Measurements from ENCODE around the gene PRXL2C.

Gene PRXL2C

DNA sequence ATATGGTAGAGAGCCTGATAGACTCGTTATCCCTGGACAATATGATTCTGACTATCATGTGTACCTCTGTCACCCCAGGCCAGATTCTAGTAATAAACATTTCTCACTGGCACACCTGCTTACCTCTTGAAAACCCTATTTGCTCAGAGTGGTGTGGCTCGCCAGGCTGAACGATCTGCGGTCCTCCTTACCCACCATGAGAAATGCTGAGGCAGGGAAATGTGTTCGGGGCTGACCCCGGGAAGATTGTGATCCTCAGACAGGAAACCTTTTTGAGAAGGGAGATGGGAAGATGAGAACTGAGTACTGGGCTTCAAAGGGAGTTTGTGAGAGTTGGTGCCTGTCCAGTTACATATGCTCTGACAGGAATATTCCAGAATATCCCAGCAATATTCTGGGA, 10.7 kb upstream of the PRXL2C start:
- POLR2A ChIA-PET: no interaction called here
- CTCF ChIA-PET: interaction anchor here (0.9 to 4.8 kb wide), 8 partner anchors 9 to 433 kb away, joined by 3 to 34 read pairs (median 10); partner anchors contain the start of gene PRXL2C
- no peak for DNase-seq (ENCODE audit: extremely low spot score)
- TF ChIP-seq, protein P1, sequence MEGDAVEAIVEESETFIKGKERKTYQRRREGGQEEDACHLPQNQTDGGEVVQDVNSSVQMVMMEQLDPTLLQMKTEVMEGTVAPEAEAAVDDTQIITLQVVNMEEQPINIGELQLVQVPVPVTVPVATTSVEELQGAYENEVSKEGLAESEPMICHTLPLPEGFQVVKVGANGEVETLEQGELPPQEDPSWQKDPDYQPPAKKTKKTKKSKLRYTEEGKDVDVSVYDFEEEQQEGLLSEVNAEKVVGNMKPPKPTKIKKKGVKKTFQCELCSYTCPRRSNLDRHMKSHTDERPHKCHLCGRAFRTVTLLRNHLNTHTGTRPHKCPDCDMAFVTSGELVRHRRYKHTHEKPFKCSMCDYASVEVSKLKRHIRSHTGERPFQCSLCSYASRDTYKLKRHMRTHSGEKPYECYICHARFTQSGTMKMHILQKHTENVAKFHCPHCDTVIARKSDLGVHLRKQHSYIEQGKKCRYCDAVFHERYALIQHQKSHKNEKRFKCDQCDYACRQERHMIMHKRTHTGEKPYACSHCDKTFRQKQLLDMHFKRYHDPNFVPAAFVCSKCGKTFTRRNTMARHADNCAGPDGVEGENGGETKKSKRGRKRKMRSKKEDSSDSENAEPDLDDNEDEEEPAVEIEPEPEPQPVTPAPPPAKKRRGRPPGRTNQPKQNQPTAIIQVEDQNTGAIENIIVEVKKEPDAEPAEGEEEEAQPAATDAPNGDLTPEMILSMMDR (IDR thresholded peaks at IDR 0.05; ENCODE audit: control extremely low read depth, extremely low read depth, low read depth, missing control alignments): no peak

DNA sequence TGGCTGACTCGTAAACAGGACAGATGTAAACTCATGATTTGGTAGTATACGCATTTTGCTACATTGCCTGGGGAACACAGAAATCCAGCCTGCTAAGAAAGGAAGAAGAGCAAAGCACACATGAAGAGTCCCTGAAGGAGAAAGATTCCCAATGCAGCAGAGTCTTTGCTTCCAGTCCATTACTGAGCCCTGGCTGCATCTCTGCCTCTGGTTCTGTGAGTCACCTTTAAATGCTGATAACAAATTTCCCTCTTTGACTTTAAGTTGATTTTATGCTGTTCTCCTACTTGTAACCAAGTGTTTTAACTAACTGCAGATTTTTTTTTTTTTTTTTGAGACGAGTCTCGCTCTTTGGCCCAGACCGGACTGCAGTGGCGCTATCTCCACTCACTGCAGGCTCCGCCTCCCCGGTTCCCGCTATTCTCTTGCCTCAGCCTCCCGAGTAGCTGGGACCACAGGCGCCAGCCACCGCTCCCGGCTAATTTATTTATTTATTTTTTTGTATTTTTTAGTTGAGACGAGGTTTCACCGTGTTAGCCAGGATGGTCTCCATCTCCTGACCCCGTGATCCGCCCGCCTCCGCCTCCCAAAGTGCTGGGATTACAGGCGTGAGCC, 8.5 kb upstream of the PRXL2C start:
- ChIA-PET POLR2A (no interaction called here), CTCF (interaction anchor here (3.0 to 4.8 kb wide), 2 partner anchors 7 to 14 kb away, joined by 12 to 29 read pairs; partner anchors contain the start of gene PRXL2C)
- TF ChIP-seq, protein P1 (IDR thresholded peaks at IDR 0.05; ENCODE audit: control extremely low read depth, extremely low read depth, low read depth, missing control alignments): no peak
- no peak for DNase-seq (ENCODE audit: extremely low spot score)

DNA sequence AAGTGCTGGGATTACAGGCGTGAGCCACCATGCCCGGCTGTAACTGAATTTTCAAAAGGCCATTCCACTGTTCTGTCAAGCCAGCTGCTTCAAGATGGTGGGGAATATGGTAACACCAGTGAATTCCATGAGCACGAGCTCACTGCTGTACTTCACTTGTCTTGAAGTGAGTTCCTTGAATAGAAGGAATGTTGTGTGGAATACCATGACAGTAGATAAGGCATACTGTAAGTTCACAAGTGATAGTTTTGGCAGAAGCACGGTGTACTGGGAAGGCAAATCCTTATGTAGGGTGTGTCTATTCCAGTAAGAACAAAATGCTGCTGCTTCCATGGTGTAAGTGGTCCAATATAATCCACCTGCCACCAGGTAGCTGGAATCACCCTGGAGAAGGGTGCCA, 6.6 kb upstream of the PRXL2C start:
- TF ChIP-seq, protein P1 (IDR thresholded peaks at IDR 0.05; ENCODE audit: control extremely low read depth, extremely low read depth, low read depth, missing control alignments): no peak
- DNase-seq (ENCODE audit: extremely low spot score): no peak
- CTCF ChIA-PET: no interaction called here
- POLR2A ChIA-PET: no interaction called here

DNA sequence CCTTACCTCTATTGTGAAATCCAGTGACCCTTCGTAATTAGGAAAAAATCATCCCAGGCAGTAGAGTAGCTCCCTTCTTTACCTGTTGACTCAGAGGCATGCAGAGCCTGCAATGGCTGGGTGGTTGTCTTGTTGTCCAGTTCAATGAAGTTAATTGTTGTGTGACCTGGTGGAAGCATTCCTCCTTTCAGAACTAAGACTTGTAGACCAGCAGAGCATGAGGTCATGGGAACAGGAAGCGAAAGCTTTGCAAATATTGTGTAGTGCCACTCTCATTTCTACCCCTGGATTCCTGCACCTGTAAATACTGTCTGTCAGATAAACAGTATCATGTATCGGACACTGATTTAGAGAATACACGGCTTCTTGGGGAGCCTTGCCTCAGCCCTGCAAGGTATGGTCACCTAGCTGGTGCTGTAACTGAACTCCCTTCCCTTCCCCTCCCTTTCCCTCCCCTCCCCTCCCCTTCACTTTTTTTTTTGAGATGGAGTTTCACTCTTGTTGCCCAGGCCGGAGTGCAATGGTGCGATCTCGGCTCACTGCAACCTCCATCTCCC, 5.7 kb upstream of the PRXL2C start:
- ChIA-PET POLR2A (no interaction called here), CTCF (interaction anchor here (1.2 kb wide), 1 partner anchor 14 kb away, joined by 3 read pairs; no protein-coding TSS in a partner anchor)
- DNase-seq (ENCODE audit: extremely low spot score): no peak
- TF ChIP-seq, protein P1 (IDR thresholded peaks at IDR 0.05; ENCODE audit: control extremely low read depth, extremely low read depth, low read depth, missing control alignments): no peak

DNA sequence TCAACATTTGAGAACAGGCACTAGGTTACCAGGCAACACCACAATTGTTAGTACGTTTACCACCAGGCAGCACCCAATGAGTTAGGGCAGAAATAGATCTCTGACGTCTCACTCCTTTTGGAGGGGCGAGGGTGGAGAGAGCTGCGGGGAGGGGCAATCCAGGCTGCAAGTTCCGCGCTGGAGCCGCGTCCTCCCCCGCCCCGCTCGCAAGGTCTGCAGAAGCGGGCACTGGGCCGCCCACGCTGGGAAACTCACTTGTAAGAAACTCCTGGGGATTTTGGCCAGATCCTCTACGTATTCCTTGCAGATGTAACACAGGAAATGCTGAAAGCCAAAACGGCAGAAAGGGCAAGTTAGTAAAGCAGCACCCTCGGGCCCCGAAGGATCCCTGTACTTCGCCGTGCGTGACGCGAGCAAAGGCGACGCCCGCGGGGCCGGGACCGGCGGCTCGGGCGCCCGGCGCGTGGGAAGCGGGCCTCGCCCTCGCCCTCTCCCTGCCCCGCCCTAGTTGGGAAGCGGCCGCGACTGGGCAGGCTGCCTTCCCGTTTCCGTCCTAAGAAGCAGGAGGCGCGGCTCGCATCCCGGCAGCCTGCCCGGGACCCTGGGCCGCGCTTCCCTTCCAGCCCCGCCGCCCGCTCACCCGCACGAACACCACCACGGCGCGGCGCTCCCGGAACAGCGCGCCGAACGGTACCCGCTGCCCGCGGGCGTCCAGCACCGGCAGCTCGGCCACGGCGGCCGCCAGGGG, 493 bp downstream of the PRXL2C start:
- POLR2A ChIA-PET: no interaction called here

DNA sequence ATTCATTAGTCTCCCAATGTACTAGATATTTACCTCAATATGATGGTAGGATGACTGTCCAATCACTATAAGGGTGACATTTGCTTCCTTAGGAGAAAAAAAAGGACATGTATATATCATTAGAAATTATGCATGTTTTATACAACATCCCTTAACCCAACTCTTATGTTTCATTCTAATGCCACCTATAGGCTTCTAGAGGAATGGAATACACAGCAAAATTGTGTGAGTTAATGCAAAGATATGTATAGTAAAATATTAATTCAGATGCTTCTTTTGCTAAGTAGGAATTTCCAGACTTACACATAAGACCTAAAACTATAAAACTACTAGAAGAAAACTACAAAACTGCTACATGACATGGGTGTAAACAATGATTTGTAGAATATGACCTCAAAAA, 3.5 kb downstream of the PRXL2C start:
- POLR2A ChIA-PET: no interaction called here
- no peak for DNase-seq (ENCODE audit: extremely low spot score)
- TF ChIP-seq, protein P1 (IDR thresholded peaks at IDR 0.05; ENCODE audit: control extremely low read depth, extremely low read depth, low read depth, missing control alignments): peak; percentile 59
- CTCF ChIA-PET: interaction anchor here (1.0 kb wide), 1 partner anchor 209 kb away, joined by 3 read pairs; no protein-coding TSS in a partner anchor

More for the DNA sequence above, 493 bp downstream of the PRXL2C start:
- CTCF ChIA-PET: interaction anchor here (1.3 to 4.0 kb wide), 2 partner anchors 12 to 213 kb away, joined by 4 to 29 read pairs; no protein-coding TSS in a partner anchor
- TF ChIP-seq, protein P1 (IDR thresholded peaks at IDR 0.05; ENCODE audit: control extremely low read depth, extremely low read depth, low read depth, missing control alignments): no peak
- DNase-seq (ENCODE audit: extremely low spot score): peak; percentile 56

All from GM10248 (cell line).